ENCODE results near the gene PYCARD. TPM values are rescaled to one million over a fixed set of nuclear protein-coding genes. Genes with fewer than 3 reads are reported as not detected.

Gene PYCARD
- total and polyA plus RNA-seq, 2 donors (not counting 3 experiments of a cell fraction or from before 2014, with no cell fraction given) = 19.1 to 40.1 TPM

- ChIA-PET CTCF (no interaction called here), POLR2A (no interaction called here)
- no peaks in the 10 kb centered on the region for H3K36me3 ChIP-seq (ENCODE audit: control insufficient read depth in 2 of 2, extremely low read depth in 1 of 2, insufficient read depth in 2 of 2, low read length in 2 of 2)
- no peaks in the 10 kb centered on the region for H3K4me1 ChIP-seq (ENCODE audit: control insufficient read depth, extremely low read depth, insufficient read depth, low read length)
- no peaks in the 10 kb centered on the region for H3K79me2 ChIP-seq (ENCODE audit: control insufficient read depth, insufficient read depth, low read length)
- H3K9ac ChIP-seq (replicated peaks; ENCODE audit: extremely low read depth, insufficient read depth, low read length) = no peak overlapping the region
- dilution Hi-C loops (cut with MboI; ENCODE audit: extremely low pct_ligation_motif_present, low sequenced_read_pairs) = no loop called here
- DNase-seq (ENCODE audit: low read depth, low spot score) (no peak), FAIRE-seq (no peak)
- intact Hi-C loops (cut with micrococcal nuclease) = no loop called here
- H3K27ac ChIP-seq (ENCODE audit: insufficient read depth, low read depth, low read length) = no peak overlapping the region
- H3K27me3 ChIP-seq (ENCODE audit: control insufficient read depth in 2 of 2, insufficient read depth in 2 of 2, low read length in 2 of 2) = no peaks in the 10 kb centered on the region
- no TSS peak for BruUV-seq (replicated peaks)
- H3K4me3 ChIP-seq (replicated peaks in 1 of 3; ENCODE audit: insufficient read depth in 1 of 3, low read depth in 1 of 3, low read length in 3 of 3) = no peak overlapping the region
- TF ChIP-seq MAX (IDR thresholded peaks at IDR 0.05; ENCODE audit: insufficient read depth, insufficient read length) (no peak), POLR2A (IDR thresholded peaks at IDR 0.05; ENCODE audit: low read depth, low read length) (no peak), EZH2 (IDR thresholded peaks at IDR 0.05; ENCODE audit: borderline replicate concordance, low read depth, low read length, severe bottlenecking) (no peak), CTCF (IDR thresholded peaks at IDR 0.05; ENCODE audit: extremely low read depth in 1 of 2, insufficient read depth in 1 of 2, low read depth in 1 of 2, low read length in 2 of 2) (no peak), JUN (IDR thresholded peaks at IDR 0.05; ENCODE audit: borderline replicate concordance, insufficient read depth, insufficient read length, low read depth) (no peak), FOS (IDR thresholded peaks at IDR 0.05; ENCODE audit: borderline replicate concordance, insufficient read depth, low read length) (no peak)
- H3K9me1 ChIP-seq (replicated peaks; ENCODE audit: control insufficient read depth, extremely low read depth, insufficient read depth, low read length) = no peaks in the 10 kb centered on the region
- no peaks in the 10 kb centered on the region for H4K20me1 ChIP-seq (replicated peaks; ENCODE audit: control insufficient read depth, extremely low read depth, insufficient read depth, low read length)
- no peak overlapping the region for H3K4me2 ChIP-seq (ENCODE audit: insufficient read depth, low read length)
- no peaks in the 10 kb centered on the region for H3K9me3 ChIP-seq (replicated peaks; ENCODE audit: control insufficient read depth, insufficient read depth, low read length)
- H2AFZ ChIP-seq (ENCODE audit: low read depth, low read length) = no peak overlapping the region
Measured at GRCh38 chr16:31225193-31225592, 22.6 kb upstream of the PYCARD start.
